K562 (cell line): ENCODE measurements around the gene ZC3H12C. TPM values are rescaled to one million over a fixed set of nuclear protein-coding genes. Genes with fewer than 3 reads are reported as not detected.

ENCODE experiments used
- ATAC-seq: fragments of 200-7000 bp; cut with Tn5 transposase; 3 replicates; pipeline ENCODE4 v1.9.1; 2020; ENCODE audit warnings: moderate library complexity
- BruUV-seq: library from RNA; stranded (reverse); fragments of 400-500 nt; replicated peaks from 2 replicates; lab custom pipeline; 2021; lab: Mats Ljungman, UMichigan
- CTCF ChIA-PET: fragments of 300-600 bp; formaldehyde crosslinking; extraction: SDS; loops from one replicate; lab custom pipeline; 2021; ENCODE audit warnings: low intra/inter-chr PET ratio; lab: Yijun Ruan, JAX
- POLR2A ChIA-PET: fragments of 300-600, 350-650 bp; sonication (Branson Sonifier 250); formaldehyde crosslinking; extraction: SDS; loops from one replicate; lab custom pipeline; 2021; ENCODE audit warnings: antibody characterized with exemption, inconsistent platforms; lab: Yijun Ruan, JAX
- DNase-seq, 4 experiments: peaks; one replicate each; pipeline versions ENCODE4 v3.0.0 to v3.0.0-alpha.2; 2011 to 2018; ENCODE audit warnings: low spot score in 3 of 4, mixed read lengths in 3 of 4; ENCODE audit errors: extremely low read depth in 1 of 4
- FAIRE-seq: peaks from 2 replicates; lab custom pipeline; 2011; peaks lifted over from hg19 to GRCh38; lab: Jason Lieb, UNC
- H2AFZ ChIP-seq: 2 replicates; pipeline ENCODE4 v1.6.0; 2011; ENCODE audit warnings: low read depth, low read length, control low read depth, inconsistent platforms
- H3K27ac ChIP-seq: fragments of 200-600 bp; 3 replicates; pipeline ENCODE4 v1.8.0; 2011; ENCODE audit warnings: low read depth, mild to moderate bottlenecking, control low read depth, inconsistent platforms, low read length, moderate library complexity, mixed read lengths; ENCODE audit errors: extremely low read depth
- H3K27me3 ChIP-seq, 2 experiments: fragments of 300-600 bp in 1 of 2; 2 replicates in 1 of 2; 3 replicates in 1 of 2; pipeline versions ENCODE4 v1.6.0 to v1.8.0; 2011; ENCODE audit warnings: inconsistent platforms in 2 of 2, low read length in 2 of 2, mild to moderate bottlenecking in 1 of 2, mixed read lengths in 1 of 2, moderate library complexity in 1 of 2; ENCODE audit not compliant: control insufficient read depth in 2 of 2, insufficient read depth in 2 of 2
- H3K36me3 ChIP-seq: fragments of 300-600 bp; 3 replicates; pipeline ENCODE4 v1.8.0; 2011; ENCODE audit warnings: mild to moderate bottlenecking, low read length, inconsistent platforms; ENCODE audit not compliant: control insufficient read depth, insufficient read depth
- H3K4me1 ChIP-seq, 2 experiments: fragments of 200-600 bp in 1 of 2; replicated peaks in 1 of 2; 2 replicates in 1 of 2; 3 replicates in 1 of 2; pipeline versions ENCODE4 v1.5.1 to v1.8.0; 2011; ENCODE audit warnings: inconsistent platforms in 2 of 2, low read length in 2 of 2, mild to moderate bottlenecking in 1 of 2, mixed read lengths in 1 of 2, moderate library complexity in 1 of 2; ENCODE audit not compliant: control insufficient read depth in 2 of 2, insufficient read depth in 2 of 2
- H3K4me2 ChIP-seq: 2 replicates; pipeline ENCODE4 v1.6.1; 2011; ENCODE audit warnings: low read length, control low read depth, inconsistent platforms, mixed read lengths; ENCODE audit not compliant: insufficient read depth
- H3K4me3 ChIP-seq: fragments of 200-600 bp; sonication (generic), shearing (Covaris generic); 2 replicates; pipeline ENCODE4 v1.5.1; 2016; ENCODE audit warnings: control low read depth, inconsistent platforms
- H3K79me2 ChIP-seq: fragments of 200-600 bp; 3 replicates; pipeline ENCODE4 v1.8.0; 2011; ENCODE audit warnings: low read length, inconsistent platforms; ENCODE audit not compliant: control insufficient read depth, insufficient read depth
- H3K9ac ChIP-seq, 2 experiments: 2 replicates each; pipeline versions ENCODE4 v1.6.0 to v1.6.1; 2011; ENCODE audit warnings: low read depth in 2 of 2, low read length in 2 of 2, control low read depth in 1 of 2, inconsistent platforms in 1 of 2, mild to moderate bottlenecking in 1 of 2, mixed read lengths in 1 of 2; ENCODE audit not compliant: insufficient read depth in 1 of 2
- H3K9me1 ChIP-seq: one replicate; pipeline ENCODE4 v1.6.0; 2011; ENCODE audit warnings: inconsistent platforms, mild to moderate bottlenecking, low read length, moderate library complexity; ENCODE audit not compliant: control insufficient read depth, insufficient read depth
- H3K9me3 ChIP-seq: replicated peaks from 2 replicates; pipeline ENCODE4 v1.5.1; 2011; ENCODE audit warnings: low read depth, low read length, inconsistent platforms; ENCODE audit not compliant: control insufficient read depth, insufficient read depth
- H4K20me1 ChIP-seq: replicated peaks from 2 replicates; pipeline ENCODE4 v1.6.1; 2011; ENCODE audit warnings: low read length, inconsistent platforms, mixed read lengths; ENCODE audit not compliant: control insufficient read depth, insufficient read depth
- EP300 ChIP-seq: IDR thresholded peaks from 2 replicates; pipeline ENCODE4 v1.6.1; 2012; ENCODE audit warnings: low read length, improper control_type of control experiment
- LCOR ChIP-seq: sonication (generic); formaldehyde crosslinking; IDR thresholded peaks from 2 replicates; pipeline ENCODE4 v1.8.0; 2022; ENCODE audit warnings: mild to moderate bottlenecking, missing genetic modification reagents
- MYC ChIP-seq, 2 experiments: fragments of 250-450 bp in 1 of 2; sonication (Bioruptor Pico) in 1 of 2; IDR thresholded peaks; 2 replicates each; pipeline versions ENCODE4 v1.5.1 to v1.6.1; 2012 to 2021; ENCODE audit warnings: low read depth in 2 of 2, borderline replicate concordance in 1 of 2, improper control_type of control experiment in 1 of 2, low read length in 1 of 2, mild to moderate bottlenecking in 1 of 2, moderate library complexity in 1 of 2
- PRPF4 ChIP-seq: fragments of 200-400 bp; formaldehyde crosslinking; IDR thresholded peaks from one replicate; pipeline ENCODE4 v1.6.1; 2017; ENCODE audit warnings: low read length, low read depth, mild to moderate bottlenecking; ENCODE audit not compliant: insufficient read depth, poor library complexity, severe bottlenecking
- SREBF2 ChIP-seq: sonication (generic); formaldehyde crosslinking; IDR thresholded peaks from 2 replicates; pipeline ENCODE4 v1.4.0; 2020; ENCODE audit warnings: mild to moderate bottlenecking, missing genetic modification reagents
- TSC22D4 ChIP-seq: fragments of 450-650 bp; IDR thresholded peaks from 2 replicates; pipeline ENCODE4 v1.6.1; 2016; ENCODE audit warnings: missing genetic modification characterization, missing biosample characterization, control low read depth
- XRCC4 ChIP-seq: IDR thresholded peaks from one replicate; pipeline ENCODE4 v1.6.1; 2011; ENCODE audit not compliant: insufficient read depth, insufficient read length; ENCODE audit errors: extremely low read depth
- ZKSCAN3 ChIP-seq: fragments of 250-450 bp; sonication (Bioruptor Pico); IDR thresholded peaks from 2 replicates; pipeline ENCODE4 v1.4.0; 2020
- ZNF232 ChIP-seq: sonication (generic); formaldehyde crosslinking; IDR thresholded peaks from 2 replicates; pipeline ENCODE4 v1.8.0; 2022; ENCODE audit warnings: mild to moderate bottlenecking, missing genetic modification reagents
- WGBS: fragments of 100-300 bp; shearing (Covaris generic); methylation state at CpG from one replicate; pipeline ENCODE4 v1.1.6; 2016; ENCODE audit warnings: low coverage, mixed read lengths; ENCODE audit not compliant: insufficient coverage; ENCODE audit errors: missing lambda C conversion rate; 5-methylcytosine and 5-hydroxymethylcytosine counted together
- in situ Hi-C: fragments of 300-500 bp; cut with MboI; formaldehyde crosslinking; loops from 4 replicates; pipeline ENCODE4 v1.15.0; 2018; ENCODE audit warnings: inconsistent platforms, mixed read lengths
- intact Hi-C: fragments of 100-400 bp; cut with micrococcal nuclease; formaldehyde crosslinking; loops from 2 replicates; pipeline ENCODE4 v1.14.2; 2022
- polyA plus RNA-seq, 8 experiments: library from polyadenylated mRNA; depleted of rRNA in 4 of 8; stranded (reverse) in 5 of 8; unstranded in 3 of 8; fragments of >200 nt; fragmentation: Nextera tagmentation in 2 of 8; fragmentation: Illumina TruSeq in 1 of 8; extraction: Ambion mirVana in 2 of 8; extraction: Trizol in 1 of 8; gene quantifications; 2 replicates each; pipeline versions ENCODE4 v1.2.1 to v1.2.3, GENCODE V29; 2011 to 2014; ENCODE audit warnings: inconsistent platforms in 1 of 8, missing spikeins in 1 of 8
- total RNA-seq, 7 experiments: library from RNA; depleted of rRNA in 6 of 7; stranded (reverse); fragments of >200 nt in 6 of 7; fragmentation: Illumina TruSeq in 2 of 7; extraction: Trizol in 2 of 7; gene quantifications; 2 replicates each; pipeline versions ENCODE4 v1.2.1 to v1.2.3, GENCODE V29; 2011 to 2021; ENCODE audit warnings: low replicate concordance in 1 of 7
- TF ChIP-seq, protein P1 (sequence below): fragments of 250-450 bp; sonication (Bioruptor Pico); IDR thresholded peaks from 2 replicates; pipeline ENCODE4 v1.4.0; 2020; ENCODE audit warnings: mild to moderate bottlenecking, moderate library complexity

ZC3H12C gene
- total and polyA plus RNA-seq, 9 of the 15 experiments (the other 6 are each of a cell fraction or from before 2014, with no cell fraction given) = 0.56 to 5.9 (median 3.3) TPM

DNA sequence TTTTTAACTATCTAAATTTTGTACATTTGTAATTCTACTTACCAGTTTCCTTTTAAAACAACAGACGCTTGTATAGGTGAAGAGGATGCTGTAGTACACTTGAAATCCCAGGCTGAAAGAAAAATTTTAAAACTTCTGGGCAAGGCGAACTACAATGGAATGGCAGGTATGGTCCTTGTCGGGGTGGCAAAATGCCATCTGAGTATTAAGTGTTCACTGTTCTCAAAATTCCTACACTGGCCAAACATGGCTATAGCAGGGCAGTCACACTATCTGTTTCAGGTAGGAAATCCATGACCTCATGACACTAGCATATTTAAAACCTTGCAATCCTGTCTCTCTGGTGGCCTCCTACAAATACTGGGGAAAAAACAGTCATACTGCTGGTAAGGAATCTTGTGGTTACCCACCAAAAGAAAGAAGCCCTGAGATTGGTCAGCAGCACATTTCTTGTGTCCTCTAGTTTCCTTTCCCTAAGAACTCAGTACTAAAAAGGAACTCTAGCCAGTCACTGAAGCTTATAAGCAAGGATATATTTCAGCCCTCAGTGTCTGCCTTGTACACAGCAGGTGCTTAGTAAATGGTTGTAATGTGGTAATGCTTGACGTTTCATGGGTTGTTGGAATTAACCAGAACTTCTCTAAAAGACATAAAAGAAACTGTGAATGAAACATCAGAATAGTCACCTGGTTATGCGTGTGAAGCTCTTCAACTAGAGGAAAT is 5.2 kb upstream of the ZC3H12C start:
- intact Hi-C loops = loop anchor here (5.0 kb wide), 1 partner anchor 1144 kb away; no protein-coding TSS in a partner anchor
- no peak for ATAC-seq
- Histone ChIP-seq H3K79me2 (no peaks in the 10 kb centered on the region), H3K4me3 (no peak overlapping the region), H3K27ac (no peak overlapping the region), H3K4me2 (no peak overlapping the region), H3K9me3 (no peaks in the 10 kb centered on the region), H3K9me1 (no peaks in the 10 kb centered on the region), H3K4me1 (peaks cover 6 to 21% of the 10 kb centered on the region in 2 experiments; a peak in 3 of 5 replicates), H2AFZ (no peak overlapping the region), H3K36me3 (no peaks in the 10 kb centered on the region), H3K27me3 (no peaks in the 10 kb centered on the region), H4K20me1 (no peaks in the 10 kb centered on the region), H3K9ac (no peak overlapping the region)
- no peak for DNase-seq
- in situ Hi-C loops = no loop called here
- POLR2A ChIA-PET = no interaction called here
- CTCF ChIA-PET = no interaction called here
- WGBS = 40% methylated on average over 5 of the region's 5 CpGs
- no peak for FAIRE-seq
- BruUV-seq = no TSS peak
- TF ChIP-seq TSC22D4 (tag) (no peak), PRPF4 (no peak), LCOR (CRISPR knock-in tag) (no peak), ZKSCAN3 (no peak), ZNF232 (CRISPR knock-in tag) (no peak), SREBF2 (CRISPR knock-in tag) (no peak), EP300 (no peak), XRCC4 (no peak), MYC (IDR thresholded peaks at IDR 0.05; ENCODE audit: low read depth, low read length) (no peak), MYC (CRISPR knock-in tag; IDR thresholded peaks at IDR 0.05; ENCODE audit: borderline replicate concordance, low read depth) (no peak)
- TF ChIP-seq, protein P1, sequence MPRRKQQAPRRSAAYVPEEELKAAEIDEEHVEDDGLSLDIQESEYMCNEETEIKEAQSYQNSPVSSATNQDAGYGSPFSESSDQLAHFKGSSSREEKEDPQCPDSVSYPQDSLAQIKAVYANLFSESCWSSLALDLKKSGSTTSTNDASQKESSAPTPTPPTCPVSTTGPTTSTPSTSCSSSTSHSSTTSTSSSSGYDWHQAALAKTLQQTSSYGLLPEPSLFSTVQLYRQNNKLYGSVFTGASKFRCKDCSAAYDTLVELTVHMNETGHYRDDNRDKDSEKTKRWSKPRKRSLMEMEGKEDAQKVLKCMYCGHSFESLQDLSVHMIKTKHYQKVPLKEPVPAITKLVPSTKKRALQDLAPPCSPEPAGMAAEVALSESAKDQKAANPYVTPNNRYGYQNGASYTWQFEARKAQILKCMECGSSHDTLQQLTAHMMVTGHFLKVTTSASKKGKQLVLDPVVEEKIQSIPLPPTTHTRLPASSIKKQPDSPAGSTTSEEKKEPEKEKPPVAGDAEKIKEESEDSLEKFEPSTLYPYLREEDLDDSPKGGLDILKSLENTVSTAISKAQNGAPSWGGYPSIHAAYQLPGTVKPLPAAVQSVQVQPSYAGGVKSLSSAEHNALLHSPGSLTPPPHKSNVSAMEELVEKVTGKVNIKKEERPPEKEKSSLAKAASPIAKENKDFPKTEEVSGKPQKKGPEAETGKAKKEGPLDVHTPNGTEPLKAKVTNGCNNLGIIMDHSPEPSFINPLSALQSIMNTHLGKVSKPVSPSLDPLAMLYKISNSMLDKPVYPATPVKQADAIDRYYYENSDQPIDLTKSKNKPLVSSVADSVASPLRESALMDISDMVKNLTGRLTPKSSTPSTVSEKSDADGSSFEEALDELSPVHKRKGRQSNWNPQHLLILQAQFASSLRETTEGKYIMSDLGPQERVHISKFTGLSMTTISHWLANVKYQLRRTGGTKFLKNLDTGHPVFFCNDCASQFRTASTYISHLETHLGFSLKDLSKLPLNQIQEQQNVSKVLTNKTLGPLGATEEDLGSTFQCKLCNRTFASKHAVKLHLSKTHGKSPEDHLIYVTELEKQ = no peak
